Stimulated activated CD8-positive, alpha-beta memory T cell treated with anti-CD3 and anti-CD28 coated beads, Interleukin-15, amount 100 ng/mL, for 4 hours (primary cell): ENCODE data around the gene PLD3.

Source experiments
- DNase-seq, 2 donors: peaks; one replicate each; pipeline ENCODE4 v3.0.0-alpha.2; 2020; ENCODE audit warnings: low read depth in 2 of 2

The PLD3 gene

GRCh38 chr19:40348125-40348913 lies at the start of gene PLD3, which contains the start of gene C19orf47:
PLD3 (plus strand) TSS chr19:40348695; CDS start chr19:40366484, 17,789 bp downstream.
C19orf47 (minus strand) TSS chr19:40348397; CDS start chr19:40341857, 6,540 bp downstream.
- peak; percentile 98 to 99 for DNase-seq

GRCh38 chr19:40300668-40301067 lies 47.8 kb upstream of the PLD3 start:
- DNase-seq, result no peak

- DNase-seq, result no peak
These were observed 46.1 kb upstream of the PLD3 start for GRCh38 chr19:40302224-40303011.

GRCh38 chr19:40303765-40304164 lies 44.7 kb upstream of the PLD3 start:
- DNase-seq, result no peak

- no peak for DNase-seq
These were observed 44.2 kb upstream of the PLD3 start for GRCh38 chr19:40304306-40304705.

GRCh38 chr19:40305403-40305802 lies 43.1 kb upstream of the PLD3 start:
- peak; percentile 33 to 44 for DNase-seq

GRCh38 chr19:40309666-40310065 lies 38.8 kb upstream of the PLD3 start:
- DNase-seq, result no peak

GRCh38 chr19:40312533-40312932 lies 36.0 kb upstream of the PLD3 start:
- no peak for DNase-seq

GRCh38 chr19:40313229-40313983 lies 35.1 kb upstream of the PLD3 start:
- no peak for DNase-seq

GRCh38 chr19:40314656-40315055 lies 33.8 kb upstream of the PLD3 start:
- DNase-seq, result no peak

GRCh38 chr19:40315812-40316470 lies 32.6 kb upstream of the PLD3 start:
- no peak for DNase-seq

GRCh38 chr19:40317338-40317737 lies 31.2 kb upstream of the PLD3 start:
- no peak for DNase-seq

GRCh38 chr19:40320558-40320935 lies 27.9 kb upstream of the PLD3 start:
- no peak for DNase-seq

GRCh38 chr19:40321076-40321475 lies 27.4 kb upstream of the PLD3 start:
- no peak for DNase-seq

- DNase-seq, result no peak
These were observed 26.8 kb upstream of the PLD3 start for GRCh38 chr19:40321566-40322270.

- DNase-seq, result no peak
These were observed 26.3 kb upstream of the PLD3 start for GRCh38 chr19:40322271-40322610.

GRCh38 chr19:40322951-40323615 lies 25.4 kb upstream of the PLD3 start:
- DNase-seq, result no peak

GRCh38 chr19:40323705-40324104 lies 24.8 kb upstream of the PLD3 start:
- no peak for DNase-seq

- no peak for DNase-seq
These were observed 22.3 kb upstream of the PLD3 start for GRCh38 chr19:40326201-40326600.

- no peak for DNase-seq
These were observed 17.4 kb upstream of the PLD3 start for GRCh38 chr19:40331052-40331451.

GRCh38 chr19:40332669-40333068 lies 15.8 kb upstream of the PLD3 start:
- no peak for DNase-seq
